C4-2B (cell line): ENCODE data around the gene MGRN1.

ENCODE experiments used
- ZFX ChIP-seq: fragments of 450-650 bp; IDR thresholded peaks from 2 replicates; pipeline ENCODE4 v1.6.1; 2017
- TF ChIP-seq, protein P1 (sequence below): fragments of 450-650 bp; conservative IDR thresholded peaks from 2 replicates; pipeline ENCODE4 v1.5.1; 2017; ENCODE audit warnings: mild to moderate bottlenecking

- TF ChIP-seq, protein P1, sequence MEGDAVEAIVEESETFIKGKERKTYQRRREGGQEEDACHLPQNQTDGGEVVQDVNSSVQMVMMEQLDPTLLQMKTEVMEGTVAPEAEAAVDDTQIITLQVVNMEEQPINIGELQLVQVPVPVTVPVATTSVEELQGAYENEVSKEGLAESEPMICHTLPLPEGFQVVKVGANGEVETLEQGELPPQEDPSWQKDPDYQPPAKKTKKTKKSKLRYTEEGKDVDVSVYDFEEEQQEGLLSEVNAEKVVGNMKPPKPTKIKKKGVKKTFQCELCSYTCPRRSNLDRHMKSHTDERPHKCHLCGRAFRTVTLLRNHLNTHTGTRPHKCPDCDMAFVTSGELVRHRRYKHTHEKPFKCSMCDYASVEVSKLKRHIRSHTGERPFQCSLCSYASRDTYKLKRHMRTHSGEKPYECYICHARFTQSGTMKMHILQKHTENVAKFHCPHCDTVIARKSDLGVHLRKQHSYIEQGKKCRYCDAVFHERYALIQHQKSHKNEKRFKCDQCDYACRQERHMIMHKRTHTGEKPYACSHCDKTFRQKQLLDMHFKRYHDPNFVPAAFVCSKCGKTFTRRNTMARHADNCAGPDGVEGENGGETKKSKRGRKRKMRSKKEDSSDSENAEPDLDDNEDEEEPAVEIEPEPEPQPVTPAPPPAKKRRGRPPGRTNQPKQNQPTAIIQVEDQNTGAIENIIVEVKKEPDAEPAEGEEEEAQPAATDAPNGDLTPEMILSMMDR, result no peak
- TF ChIP-seq ZFX, result no peak
Observed at GRCh38 chr16:4588961-4589360, 35.7 kb upstream of the MGRN1 start.
